HG02884 (cell line): ENCODE data around the gene SLC26A9.

Experiments used
- ATAC-seq: cut with Tn5 transposase; IDR thresholded peaks from one replicate; pipeline ENCODE4 v1.9.1; 2021; ENCODE audit warnings: mild to moderate bottlenecking, moderate library complexity; ENCODE audit not compliant: unreplicated experiment

SLC26A9 gene

DNA sequence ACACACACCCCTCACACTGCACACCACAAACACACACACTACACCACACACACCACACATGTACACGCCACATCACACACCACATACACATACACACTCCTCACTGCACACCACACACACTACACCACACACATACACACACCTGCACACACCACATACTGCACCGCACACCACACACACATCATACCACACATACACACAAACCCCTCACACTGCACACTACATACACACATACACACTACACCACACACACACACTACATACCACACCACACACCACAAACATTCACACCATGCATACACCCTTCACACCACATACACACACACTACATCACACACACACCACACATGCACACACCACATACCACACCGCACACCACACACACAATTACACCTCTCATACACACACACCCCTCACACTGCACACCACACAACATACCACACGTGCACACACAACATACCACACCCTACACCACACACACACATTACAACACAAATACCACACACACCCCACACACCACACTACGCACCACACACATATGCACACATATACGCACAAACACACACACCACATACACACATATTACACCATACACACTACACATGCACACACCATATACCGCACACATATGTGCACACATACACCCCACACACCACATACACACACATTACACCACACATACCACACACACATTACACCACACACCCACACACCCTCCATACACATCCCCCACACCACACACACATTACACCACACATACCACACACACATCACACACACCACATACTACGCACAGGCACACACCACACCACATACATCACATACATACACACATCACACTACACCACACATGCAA, 30.3 kb upstream of the SLC26A9 start:
- ATAC-seq, result no peak

GRCh38 chr1:205972491-205973168, 29.4 kb upstream of the SLC26A9 start:
- ATAC-seq, result no peak

DNA sequence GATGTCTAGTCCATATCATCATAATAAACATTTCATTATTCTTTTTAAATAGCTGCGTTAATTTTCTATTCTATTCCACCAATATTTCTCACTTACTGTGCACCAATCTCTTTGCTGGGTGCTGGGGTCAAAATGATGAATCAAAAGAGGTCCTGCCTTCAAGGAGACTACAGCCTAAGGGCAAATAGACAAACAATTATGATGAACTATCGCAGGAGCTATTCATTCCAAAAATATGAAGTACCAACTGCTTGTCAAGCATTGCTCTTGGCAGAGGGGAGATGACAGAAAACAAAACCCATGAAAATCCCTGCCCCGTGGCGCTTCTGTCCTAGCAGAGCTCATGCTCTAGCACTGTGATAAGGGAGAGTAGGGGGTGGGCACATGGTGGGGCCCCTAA, 28.8 kb upstream of the SLC26A9 start:
- ATAC-seq, result no peak

DNA sequence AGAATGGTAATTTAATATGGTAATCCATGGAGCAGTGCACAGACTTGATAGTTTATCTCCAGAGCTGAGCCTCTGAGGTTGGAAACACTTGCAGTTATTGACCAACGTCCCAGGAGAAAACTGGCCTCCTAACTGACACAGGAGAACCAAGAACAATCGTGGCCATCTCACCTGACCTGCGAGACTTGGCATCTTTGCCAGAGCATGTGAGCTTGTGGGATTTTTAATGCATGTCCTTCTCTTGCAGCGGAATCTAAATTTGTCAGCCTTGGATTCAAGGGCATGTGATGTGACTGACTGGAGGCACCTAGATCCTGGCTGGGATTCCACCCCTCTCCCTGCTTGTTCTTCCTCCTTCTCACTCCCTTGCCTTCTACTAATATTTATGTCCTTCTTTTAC, 27.8 kb upstream of the SLC26A9 start:
- ATAC-seq, result no peak

- no peak for ATAC-seq
Observed at GRCh38 chr1:205970486-205970885, 27.2 kb upstream of the SLC26A9 start.

- no peak for ATAC-seq
Observed at GRCh38 chr1:205969229-205969628, 26.0 kb upstream of the SLC26A9 start.

DNA sequence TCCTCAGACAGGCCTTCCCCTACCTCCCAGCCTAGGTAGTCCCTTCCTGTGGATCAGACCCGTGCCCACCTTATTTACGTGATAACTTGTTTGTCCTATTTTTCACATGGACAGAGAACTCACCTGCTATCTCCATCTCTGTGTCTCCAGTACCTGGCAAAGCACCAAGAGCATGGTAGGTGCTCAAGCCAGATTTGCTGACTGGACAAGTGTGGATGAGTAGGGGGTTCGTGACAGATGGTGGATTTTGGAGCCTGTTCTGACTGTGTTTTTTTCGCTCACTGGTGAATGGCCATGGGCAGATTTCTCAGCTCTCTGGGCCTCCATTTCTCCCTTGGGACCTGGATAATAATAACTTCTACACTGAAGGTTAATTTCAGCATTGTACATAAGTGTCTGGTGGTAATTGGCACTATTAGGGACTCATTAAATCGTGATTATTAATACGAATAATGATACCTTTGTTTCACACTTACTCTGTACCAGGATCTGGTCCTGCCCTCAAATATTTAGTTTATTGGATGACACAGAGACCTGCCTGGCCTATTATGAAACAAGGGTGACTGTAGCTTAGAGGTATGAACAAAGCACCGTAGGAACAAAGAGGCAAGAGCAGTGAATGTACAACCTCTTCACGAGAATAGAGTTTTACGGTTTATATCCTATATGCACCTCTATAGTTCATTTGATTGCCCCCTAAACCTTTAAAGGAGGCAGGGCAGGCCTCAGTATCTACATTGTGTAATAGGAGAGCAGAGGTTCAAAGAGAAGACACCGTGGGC, 24.5 kb upstream of the SLC26A9 start:
- no peak for ATAC-seq

- ATAC-seq, result no peak
Observed at GRCh38 chr1:205965036-205965884, 22.0 kb upstream of the SLC26A9 start.

DNA sequence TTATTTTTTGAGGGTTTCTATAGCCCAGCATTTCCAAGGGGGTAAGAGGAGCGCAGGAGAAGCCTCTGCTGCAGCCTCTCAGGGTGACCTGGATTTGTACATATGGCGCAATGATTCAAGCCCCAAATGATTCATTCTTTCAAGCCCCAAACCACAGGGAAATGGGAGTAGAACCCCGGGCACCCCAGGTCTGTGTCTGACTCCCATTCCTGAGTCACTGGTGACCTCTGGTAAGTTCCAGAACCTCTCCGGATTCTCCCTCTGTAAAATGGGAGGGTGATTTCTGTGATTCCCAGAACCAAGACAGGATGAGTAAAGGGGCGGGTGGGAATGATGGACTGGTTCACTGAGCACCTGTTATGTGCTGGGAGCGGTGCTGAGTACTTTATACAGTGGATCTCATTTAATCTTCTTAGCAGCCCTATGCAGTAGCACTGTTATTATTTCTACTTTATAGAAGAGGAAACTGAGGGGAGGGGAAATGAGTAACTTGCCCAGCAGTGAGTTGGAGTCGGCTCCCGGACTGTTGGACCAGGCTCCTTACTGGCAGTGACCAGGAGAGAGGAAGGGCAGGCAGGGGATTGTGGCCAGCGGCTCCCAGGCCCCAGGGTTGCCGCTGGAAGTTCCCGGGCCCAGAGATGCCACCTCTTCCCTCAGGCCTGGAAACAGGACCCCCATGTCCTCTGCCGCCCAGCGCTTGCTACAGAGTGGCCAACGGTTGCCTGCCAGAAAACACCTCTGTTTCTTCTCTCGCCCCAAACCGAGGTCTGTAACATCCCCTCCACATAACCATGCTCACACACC, 20.3 kb upstream of the SLC26A9 start:
- ATAC-seq, result no peak

GRCh38 chr1:205962821-205963221, 19.6 kb upstream of the SLC26A9 start:
- no peak for ATAC-seq

DNA sequence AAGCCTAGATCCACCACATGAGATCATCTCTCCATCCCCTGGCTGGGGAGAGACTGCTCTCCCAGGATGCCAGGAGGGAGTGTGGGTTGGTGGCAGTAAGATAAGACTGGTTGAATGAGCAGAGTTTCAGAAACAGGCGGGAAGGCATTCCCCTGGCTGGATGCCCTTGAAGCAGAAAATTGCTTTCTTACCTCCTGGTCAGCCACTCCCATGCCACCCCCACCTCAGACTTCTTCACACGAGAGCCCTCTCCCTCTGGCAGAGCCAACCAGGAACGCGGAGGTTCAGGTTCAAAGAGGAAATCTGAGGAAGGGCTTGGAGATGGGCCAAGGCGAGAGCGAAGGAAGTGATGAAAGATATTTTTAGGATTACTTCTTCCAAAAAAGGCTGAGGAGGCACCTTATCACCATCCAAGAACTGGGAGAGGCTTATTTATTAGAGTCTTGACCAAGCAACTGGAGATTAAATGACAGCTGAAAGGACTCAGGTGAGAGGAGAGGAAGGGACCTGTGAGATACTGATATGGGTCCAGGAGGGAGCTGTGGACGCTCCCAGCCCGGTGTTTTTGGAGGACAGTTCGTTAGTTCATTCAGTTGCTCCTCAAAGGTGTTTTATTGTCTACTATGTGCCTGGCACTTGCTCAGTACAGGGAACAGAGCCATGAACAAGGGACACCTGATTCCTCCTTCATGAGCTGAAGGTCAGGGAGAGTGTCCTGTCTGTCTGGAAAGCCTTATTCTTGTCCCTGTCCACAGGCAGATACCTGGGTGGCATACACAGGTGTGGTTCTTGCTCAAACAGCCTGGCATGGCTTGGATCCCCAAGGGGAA, 18.9 kb upstream of the SLC26A9 start:
- no peak for ATAC-seq

DNA sequence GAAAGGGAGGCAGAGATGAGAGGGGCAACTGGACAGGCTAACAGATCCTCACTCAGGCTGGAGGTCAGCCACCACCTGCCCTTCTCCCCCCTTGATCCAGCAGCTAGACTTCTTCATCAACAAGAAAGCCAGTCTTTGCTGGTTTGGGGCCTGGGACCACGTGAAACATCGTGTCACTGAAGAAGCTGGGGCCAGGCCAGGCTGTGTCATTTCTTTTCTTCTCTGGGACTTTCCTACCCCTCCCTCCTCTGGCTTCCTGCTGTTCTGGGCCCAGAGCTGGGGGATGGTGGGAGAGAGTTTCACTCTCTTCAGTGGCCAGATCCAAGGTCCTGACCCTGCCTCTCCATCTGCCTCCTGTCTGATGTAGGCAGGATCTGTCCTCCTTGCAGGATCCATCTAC, 18.1 kb upstream of the SLC26A9 start:
- ATAC-seq, result no peak

DNA sequence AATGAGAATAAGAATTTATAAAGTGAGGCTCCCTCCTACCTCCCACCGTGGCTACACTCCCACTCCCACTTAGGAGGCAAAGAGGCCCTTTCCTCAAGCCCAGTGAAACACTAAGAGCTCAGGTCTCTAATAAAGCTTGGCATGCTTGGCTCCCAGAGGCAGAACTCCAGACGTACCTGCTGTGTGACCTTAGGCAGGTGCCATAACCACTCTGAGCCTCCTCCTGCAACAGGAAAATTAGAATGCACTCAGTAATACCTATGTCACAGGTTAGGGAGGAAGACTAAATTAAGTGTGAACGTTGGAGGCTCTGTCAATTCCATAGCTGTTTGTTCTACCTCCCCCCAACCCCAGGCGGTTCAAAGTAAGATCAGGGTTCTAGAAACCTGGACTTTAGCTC, 16.5 kb upstream of the SLC26A9 start:
- no peak for ATAC-seq

GRCh38 chr1:205955499-205955898, 12.2 kb upstream of the SLC26A9 start:
- ATAC-seq, result no peak

GRCh38 chr1:205954819-205955404, 11.7 kb upstream of the SLC26A9 start:
- ATAC-seq, result no peak

- ATAC-seq, result no peak
Observed at GRCh38 chr1:205951746-205952145, 8.5 kb upstream of the SLC26A9 start.

DNA sequence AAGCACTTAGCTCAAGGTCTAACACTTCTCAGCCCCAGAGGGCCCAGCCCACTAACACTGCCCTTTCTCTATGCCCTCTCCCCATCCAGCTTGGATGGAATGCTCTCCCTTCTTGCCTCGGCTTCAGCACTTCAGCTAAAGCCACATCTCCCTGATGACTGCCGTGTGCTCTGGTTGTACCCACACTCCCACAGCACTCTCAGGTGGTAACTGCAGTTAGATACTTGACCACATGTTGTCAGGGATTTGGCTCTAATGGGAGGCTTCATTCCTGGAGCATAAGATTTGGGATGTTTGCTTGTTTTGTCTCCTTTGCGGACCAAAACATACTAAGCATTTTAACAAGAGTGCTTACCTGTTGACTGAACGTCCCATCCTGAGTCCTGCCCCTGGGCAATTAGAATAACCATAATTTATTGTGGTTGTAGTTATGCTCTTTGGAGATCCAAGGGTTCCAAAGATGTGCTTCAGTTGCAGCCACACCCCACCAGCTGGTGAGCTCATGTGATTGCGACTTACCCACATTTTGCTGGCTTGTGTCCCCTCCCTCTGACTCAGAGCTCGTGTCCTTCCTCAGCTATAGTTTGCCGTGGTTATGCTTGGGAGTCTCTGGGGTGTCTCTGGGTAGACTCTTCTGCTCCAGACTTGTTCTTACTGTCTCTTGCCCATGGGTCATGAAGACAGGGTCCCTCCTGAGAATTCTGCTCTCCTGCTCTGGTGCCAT, 7.7 kb upstream of the SLC26A9 start:
- ATAC-seq, result no peak

DNA sequence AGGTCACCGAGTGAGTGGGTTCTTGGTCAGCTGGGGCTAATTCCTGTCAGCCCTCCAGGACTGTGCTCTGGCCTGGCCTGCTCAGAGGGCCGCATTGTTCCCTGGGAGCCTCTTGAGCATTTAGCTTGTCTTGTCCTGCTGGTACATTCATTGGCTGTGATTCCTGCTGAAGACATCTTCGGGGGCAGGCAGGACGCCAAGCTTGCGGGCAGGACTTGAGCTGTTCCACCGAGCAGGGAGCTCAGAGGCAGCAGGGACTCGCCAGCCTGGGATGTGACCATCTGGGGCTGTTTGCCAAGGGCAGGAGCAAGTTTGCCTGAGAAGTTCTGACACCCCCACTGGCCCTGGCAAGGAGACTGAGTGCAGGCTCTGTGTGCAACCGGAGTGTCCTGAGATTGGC, 7.0 kb upstream of the SLC26A9 start:
- no peak for ATAC-seq
